ENCODE results near the gene ARID4B.
A peak's percentile ranks its signal among the peaks of the same experiment; 100 is the strongest.
"Not testable (repeated sequence)": the region's sequence is repeated elsewhere in the genome, so short reads cannot be mapped to it uniquely, and the experiment has no call there.

ARID4B gene

DNA sequence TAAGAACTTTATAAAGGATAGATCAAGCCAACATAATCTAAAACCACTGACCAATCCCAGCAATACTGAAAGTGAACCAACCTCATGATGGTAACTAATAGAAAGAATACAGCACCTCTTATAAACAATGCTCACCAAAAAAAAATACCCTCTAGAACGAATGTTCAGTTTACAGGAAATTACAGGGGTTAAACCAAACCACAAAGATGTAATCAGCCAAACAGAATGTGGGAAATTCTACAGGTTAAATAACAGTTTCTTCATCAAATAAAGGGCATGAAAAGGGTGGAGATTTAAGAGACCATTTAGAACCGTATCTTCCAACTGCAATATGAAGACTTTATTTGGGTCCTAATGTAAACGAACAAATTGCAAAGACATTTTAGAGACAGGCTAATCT lies 30.4 kb downstream of the ARID4B start:
- peak; percentile 63 for DNase-seq

DNA sequence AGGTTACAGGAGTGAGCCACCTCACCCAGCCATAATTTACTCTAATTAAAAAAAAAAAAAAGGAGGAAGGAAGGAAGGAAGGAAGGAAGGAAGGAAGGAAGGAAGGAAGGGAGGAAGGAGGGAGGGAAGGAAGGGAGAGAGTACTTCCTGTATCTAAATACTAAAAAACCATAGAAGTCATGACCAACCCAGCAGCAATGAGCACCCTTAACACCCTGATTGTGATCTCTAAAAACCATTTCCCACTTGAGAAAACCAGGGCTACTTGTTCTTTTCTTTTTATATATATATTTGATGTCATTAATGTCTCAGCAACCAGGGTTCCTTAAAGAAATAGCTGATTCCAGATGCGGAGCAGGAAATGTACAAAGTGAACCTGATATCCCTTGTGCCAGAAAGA lies 31.2 kb downstream of the ARID4B start:
- no peak for DNase-seq

DNA sequence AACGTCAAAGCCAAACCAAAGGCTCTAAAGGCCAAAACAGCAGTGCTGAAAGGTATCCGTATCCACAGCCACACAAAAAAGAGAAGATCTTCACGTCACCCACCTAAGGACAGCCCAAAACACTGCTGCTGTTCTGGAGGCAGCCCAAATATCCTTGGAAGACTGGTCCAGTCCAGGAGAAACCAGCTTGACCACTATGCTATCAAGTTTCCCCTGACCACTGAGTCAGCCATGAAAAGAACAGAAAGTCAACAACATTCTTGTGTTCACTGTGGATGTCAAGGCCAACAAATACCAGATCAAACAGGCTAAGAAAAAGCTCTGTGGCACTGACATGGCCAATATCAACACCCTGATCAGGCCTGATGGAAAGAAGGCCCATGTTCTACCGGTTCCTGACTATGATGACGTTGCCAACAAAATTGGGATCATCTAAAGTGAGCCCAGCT lies 32.1 kb downstream of the ARID4B start:
- DNase-seq: no peak

DNA sequence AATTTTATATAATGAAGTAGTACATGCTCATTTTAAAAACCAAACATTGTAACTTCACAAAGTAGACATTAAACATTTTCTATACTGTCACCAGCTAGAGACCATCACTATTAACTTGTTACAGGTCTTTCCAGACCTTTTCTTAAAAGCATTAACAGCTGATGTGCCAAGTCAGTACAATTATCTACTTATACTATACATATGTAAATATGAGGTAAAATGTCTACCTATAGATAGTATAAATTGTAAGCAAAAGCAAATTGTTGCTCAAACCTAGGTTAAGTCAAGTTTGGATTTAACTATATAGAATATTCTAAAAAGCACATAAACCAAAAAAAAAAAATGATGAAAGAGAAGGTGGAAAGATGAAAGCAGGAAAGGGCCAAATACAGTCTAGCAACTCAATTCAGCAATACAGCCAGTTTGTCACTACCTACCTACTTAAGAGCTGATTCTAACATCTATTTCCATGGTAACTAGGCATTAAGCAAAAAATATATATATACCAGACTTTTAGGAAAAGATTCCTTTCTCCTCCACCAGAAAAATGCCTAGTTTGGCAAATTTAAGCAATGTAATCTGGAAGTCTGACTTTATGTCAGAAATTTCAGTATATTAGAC lies 34.5 kb downstream of the ARID4B start:
- no peak for DNase-seq

DNA sequence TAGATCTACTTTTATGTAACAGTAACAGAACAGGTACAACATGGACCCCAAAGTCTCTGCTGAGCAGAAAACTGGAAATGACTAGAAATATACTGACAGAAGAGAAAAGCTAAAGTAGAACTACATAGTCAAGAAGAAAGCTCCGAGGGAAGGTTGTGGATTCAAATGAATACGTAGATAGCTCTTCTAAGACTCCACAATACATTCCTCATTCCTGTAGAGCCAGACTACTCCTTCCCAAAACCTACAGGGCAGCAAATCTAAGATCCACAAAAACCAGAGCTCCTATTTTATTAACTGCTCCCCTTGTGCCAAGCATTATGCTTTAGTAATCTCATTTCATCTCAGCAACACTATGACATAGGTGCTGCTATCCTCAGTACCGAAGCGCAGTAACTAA lies 35.2 kb downstream of the ARID4B start:
- DNase-seq: no peak

DNA sequence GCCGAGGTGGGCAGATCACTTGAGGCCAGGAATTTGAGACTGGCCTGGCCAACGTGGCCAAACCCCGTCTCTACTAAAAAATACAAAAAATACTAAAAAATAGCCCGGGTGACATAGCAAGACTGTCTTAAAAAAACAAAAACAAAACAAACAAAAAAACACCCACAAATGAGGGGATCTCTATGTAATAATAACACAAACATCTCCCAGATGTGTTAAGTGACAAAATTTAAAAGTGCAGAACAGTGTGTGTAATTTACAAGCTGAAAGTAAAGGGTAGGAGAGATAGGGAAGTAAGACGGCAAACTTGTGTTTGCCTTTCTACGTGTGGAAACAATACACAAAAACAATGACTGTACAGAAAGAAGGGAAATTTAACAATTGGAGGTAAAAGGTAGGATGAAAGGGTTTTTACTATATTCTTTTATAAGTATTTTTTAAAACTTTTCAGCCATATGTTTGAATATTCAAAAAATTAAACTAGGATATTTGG lies 36.3 kb downstream of the ARID4B start:
- no peak for DNase-seq

DNA sequence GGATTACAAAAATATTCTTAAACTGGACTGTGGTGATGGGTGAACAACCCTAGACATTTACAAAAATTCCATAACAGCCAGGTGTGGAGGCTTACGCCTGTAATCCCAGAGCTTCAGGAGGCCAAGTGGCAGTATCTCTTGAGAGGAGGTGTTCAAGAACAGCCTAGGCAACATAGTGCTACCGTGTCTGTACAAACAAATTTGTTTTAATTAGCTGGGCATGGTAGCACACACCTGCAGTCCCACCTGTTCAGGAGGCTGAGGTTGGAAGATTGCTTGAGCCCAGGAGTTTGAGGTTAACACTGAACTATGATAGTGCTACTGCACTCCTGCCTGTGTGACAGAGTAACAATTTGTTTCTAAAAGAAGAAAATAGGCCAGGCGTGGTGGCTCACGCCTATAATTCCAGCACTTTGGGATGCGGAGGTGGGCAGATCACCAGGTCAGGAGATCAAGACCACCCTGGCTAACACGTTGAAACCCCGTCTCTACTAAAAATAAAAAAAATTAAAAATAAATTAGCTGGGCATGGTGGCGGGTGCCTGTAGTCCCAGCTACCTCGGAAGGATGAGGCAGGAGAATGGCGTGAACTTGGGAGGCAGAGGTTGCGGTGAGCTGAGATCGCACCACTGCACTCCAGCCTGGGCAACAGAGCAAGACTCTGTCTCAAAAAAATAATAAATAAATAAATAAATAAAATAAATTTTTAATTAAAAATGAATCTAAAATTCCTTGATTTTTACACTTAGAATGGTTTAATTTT lies 37.1 kb downstream of the ARID4B start:
- no peak for DNase-seq

DNA sequence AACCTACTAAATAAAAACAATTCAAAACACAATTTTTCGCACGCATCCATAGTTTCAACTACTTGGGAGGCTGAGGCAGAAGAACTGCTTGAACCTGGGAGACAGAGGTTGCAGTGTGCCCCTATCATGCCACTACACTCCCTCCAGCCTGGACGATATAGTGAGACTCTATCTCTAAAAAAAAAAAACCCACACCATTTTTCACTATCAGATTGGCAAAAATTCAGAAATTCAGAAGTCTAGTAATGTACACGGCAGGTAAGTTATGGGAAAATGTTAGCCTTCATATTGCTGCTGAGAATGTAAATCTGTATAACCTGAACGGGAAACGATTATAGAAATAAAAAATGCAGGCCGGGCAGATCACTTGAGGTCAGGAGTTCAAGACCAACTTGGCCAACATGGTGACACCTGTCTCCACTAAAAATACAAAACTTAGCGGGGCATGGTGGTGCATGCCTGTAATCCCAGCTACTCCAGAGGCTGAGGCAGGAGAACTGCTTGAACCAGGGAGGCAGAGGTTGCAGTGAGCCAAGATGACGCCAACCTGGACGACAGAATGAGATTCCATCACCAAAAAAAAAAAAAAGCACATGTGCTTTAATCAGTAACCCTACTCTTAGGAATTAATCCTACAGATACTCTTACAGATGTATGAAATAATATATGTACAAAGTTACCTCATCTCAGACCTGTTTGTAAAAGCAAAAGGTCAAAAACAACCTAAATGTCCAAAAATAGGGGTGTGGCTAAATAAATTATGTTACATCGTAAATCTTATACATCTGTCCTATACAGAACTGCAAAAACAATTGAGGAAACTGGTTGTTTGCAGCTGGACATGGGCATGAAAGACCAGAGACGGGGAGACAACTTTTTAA lies 37.9 kb downstream of the ARID4B start:
- DNase-seq: no peak

DNA sequence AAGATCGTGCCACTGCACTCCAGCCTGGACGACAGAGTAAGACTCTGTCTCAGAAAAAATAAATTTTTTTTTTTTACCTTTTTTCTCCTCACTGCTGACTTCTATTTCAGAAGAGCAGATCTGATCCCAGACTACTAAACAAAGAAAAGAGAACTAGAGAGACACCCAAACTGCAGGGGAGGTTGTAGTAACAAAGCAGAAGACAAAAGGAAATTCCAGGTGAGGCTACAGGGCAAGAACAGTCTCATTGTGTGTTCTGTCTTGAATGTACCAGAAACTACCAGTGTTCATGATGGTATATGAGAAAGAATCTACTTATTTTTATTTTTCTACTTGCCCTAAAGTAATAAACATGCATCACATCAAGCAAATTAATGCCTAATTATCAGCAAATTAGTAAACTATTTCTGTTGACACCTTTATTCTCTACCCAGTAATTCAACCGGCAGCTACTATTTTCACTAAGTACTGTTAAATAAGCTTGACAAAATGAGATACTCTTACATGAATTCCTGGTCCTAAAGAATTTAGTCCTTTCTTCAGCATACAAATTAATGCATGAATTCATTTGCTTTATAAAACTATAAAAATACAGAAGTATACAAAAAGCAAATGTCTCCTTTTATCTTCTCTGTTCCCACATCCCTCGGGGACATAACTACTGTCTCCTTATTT lies 40.6 kb downstream of the ARID4B start:
- DNase-seq: no peak

DNA sequence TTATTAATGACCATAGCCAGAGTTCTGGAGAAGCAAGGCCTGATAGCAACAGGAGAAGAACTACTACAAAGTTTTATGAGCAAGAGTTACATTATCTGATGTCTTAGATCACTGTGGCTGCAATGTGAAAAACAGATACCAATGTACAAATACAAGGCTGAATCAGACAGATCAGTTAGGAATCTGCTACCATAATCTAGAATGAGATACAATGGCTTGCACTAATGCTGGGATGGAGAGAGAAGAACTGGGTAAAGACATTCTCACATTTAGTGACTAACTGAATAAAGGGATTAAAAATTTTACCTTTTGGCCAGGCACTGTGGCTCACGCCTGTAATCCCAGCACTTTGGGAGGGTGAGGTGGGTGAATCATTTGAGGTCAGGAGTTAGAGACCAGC lies 41.3 kb downstream of the ARID4B start:
- DNase-seq: no peak

DNA sequence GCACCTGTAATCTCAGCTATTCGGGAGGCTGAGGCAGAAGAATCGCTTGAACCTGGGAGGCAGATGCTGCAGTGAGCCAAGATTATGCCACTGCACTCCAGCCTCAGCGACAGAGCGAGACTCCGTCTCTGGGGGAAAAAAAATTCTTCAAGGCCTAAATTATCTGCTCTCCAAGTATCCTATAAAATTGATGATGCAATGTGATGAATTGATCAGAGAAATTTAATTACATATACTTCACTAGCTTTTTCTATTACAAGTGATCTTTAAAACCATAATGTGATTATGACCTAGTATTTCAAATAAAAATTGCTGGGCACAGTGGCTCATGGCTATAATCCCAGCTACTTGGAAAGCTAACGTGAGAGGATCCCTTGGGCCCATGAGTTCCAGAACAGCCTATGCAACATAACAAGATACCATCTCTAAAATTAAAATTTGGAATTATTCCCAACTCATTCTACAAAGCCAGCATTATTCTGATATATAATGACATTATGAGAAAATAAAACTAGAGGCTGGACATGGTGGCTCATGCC lies 43.7 kb downstream of the ARID4B start:
- no peak for DNase-seq

DNA sequence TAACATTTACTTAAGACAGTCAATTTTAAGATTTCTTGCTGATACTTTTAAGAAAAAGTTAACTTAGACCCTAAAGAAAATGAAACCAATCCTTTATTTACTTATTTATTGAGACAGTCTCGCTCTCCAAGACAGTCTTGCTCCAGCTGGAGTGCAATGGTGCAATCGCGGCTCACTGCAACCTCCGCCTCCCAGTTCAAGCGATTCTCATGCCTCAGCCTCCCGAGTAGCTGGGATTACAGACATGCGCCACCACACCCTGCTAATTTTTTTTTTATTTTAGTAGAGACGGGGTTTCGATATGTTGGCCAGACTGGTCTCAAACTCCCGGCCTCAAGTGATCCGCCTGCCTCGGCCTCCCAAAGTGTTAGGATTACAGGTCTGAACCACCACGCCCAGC lies 44.3 kb downstream of the ARID4B start:
- not testable (repeated sequence) for DNase-seq

DNA sequence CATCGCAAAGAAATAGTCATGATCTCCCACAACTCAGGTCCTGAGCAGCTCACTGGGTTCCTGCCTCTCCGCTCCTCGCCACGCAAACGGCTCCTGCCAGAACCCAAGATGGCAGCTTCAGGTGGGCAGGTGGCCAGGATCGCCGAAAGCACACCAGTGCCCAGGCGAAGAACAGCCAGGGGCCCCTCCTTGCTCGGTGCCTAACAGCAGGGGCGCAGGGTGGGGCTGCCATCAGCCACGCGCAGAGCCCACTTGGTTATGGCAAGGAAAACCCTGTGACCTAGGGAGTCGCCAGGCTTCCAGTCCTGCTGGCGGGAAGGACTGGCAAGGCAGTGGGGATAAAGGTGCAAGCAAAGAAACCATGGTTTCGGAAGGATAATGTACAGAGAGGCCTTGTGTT lies 47.5 kb downstream of the ARID4B start:
- no peak for DNase-seq

DNA sequence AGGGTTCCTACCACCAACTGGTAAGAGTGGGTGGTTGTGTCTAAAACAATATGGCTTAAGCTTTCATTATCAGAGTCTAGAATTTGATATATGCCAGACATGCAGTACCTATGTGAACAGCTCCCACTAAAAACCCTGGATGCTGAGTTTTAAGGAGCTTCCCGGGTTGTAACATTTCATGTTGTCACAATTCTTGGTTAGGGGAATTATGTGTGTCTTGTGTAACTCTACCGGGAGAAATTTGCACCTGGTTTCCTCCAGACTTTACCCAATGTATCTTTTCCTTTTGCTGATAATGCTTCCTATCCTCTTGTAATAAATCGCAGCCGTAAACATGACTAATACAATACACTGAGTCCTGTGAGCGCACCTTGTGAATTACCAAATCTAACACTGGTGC lies 48.3 kb downstream of the ARID4B start:
- DNase-seq: no peak

DNA sequence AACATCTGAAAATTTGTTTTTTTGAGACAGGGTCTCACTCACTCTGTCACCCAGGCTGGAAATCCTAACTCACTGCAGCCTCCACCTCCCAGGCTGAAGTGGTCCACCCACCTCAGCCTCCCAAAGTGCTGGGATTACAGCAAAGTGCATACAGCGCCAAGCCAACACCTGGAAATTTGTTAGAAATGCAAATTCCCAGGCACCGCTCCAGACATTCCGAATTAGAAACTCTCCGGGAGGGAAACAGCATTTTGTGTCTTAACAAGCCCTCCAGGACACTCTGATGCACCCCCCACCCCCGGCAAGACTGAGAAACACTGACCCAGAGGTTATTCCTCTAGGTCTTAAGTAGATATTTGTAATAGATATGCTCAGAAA lies 49.1 kb downstream of the ARID4B start:
- DNase-seq: no peak

DNA sequence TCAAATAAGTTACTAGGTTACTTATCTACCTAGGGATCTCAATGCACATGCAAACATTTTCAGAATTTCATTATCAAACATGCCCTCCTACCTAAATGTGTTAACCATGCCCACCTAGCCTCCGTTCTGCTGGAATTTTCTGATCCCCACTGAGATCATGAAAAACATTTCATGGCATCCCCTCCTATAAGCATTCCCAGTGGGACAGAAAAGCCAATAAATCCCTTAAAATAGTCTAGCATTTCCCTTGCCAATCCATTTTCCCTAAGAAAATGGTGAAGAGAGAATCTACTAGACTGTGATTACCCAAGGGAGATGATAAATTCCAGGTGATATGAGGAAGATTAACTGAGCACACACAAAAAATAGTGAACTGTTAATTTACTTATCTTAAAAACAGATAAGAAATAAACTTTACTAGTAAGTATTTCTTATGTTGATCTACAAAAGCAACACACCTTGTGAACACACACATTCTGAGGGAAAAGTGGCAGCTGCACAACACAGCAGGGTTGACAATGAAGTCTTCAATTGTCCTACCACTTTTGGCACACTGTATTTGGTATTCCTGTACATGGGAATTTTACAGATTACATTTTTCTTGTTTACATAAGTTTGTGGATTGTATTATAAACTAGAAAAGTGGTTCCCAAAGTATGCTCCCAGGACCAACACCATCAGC lies 49.6 kb downstream of the ARID4B start:
- no peak for DNase-seq

DNA sequence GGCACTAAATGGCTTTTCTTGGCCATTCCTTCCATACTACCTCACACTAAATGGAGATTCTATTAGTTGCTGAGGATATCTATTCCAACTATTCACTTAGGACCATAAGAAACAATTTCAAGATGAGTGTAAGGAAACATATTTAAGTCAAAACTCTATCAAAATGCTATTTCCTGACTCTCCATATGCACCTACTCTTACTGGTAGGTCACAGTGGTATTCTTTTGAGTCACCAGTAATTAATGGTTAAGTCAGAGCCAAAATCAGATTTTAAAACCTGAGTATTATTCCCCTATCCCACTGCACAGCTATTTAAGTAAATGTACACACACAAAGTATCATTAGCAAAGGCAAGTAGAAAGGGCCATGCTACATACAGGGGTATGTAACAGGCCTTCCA lies 50.3 kb downstream of the ARID4B start:
- DNase-seq: peak; percentile 24

DNA sequence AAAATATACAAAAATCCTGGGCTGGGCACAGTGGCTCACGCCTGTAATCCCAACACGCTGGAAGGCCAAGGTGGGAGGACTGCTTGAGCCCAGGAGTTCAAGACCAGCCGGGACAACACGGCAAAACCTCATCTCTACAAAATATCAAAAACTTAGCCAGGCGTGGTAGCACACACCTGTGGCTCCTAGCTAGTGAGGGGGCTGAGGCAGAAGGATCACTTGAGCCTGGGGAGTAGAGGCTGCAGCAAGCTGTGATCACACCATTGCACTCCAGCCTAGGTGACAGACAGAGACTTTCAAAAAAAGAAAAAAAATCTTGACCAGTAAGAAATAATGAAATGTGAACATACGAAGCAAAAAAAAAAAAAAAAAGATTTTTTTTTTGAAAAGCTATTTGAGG lies 52.1 kb downstream of the ARID4B start:
- DNase-seq: no peak

DNA sequence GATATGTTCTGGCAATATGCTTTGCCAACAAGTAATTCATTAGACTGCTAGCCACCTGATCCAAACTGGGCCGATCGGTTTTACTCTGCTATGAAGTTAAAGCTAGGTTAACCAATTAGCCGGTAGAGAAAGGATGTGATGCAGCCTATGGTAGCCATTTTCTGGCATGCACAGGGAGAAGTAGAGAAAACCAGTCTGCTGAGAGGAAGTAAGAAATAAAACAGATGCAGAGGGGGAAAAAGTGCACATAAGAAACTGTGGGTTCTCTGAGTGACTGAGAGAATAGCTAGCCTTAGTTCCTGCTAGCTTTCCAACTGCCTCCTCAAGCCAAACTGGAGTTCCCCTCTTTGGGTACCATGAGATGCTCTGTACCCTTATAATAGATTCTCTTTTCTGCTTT lies 52.8 kb downstream of the ARID4B start:
- DNase-seq: peak; percentile 19

DNA sequence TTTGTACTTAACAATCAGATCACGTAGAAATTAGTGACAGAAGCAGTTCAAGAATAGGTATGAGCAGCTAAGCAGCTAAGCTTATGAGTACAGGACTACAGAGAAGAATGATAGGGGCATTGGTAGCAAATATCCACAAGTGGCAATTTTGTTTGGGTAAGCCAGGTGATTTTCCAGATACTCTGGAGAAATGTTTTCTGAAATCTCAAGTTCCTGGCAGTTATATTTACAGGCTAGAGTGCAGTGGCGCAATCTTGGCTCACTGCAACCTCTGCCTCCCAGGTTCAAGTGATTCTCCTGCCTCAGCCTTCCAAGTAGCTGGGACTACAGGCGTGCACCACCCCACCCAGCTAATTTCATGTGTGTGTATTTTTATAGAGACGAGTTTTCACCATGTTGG lies 55.1 kb downstream of the ARID4B start:
- DNase-seq: no peak

DNA sequence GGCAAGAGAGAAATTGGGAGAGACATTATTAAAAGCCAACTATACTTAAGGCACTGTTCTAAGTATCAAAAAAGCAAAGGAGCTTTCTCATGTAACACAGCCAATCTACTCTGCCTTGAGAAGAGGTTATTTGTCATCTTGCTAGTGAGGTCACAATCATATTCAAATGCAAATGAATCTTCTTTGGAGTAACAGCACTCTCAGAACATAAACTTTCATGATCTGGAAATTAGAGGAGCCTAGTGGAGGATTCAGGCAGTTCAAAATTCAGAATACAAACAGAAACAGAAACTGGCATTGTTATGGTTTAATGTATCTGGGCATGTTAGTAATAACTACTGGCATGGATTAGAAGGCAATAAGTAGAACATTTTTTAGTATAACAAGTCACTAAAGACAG lies 57.4 kb downstream of the ARID4B start:
- DNase-seq: peak; percentile 26

DNA sequence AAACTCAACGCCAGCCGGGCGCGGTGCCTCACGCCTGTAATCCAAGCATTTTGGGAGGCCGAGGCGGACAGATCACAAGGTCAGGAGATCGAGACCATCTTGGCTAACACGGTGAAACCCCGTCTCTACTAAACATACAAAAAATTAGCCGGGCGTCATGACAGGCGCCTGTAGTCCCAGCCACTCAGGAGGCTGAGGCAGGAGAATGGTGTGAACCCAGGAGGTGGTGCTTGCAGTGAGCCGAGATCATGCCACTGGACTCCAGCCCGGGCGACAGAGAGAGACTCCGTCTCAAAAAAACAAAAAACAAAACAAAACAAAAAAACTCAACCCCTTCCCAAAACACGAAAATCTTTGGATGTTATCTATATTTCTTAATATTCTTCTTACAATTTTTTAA lies 58.0 kb downstream of the ARID4B start:
- not testable (repeated sequence) for DNase-seq

All from activated CD4-positive, alpha-beta T cell treated with anti-CD3 and anti-CD28 coated beads, Interleukin-2, Interleukin-6, amounts not matched to agents 100 ng/mL and 50 ng/mL, durations not matched to agents 16 hours and 8 hours (primary cell).